Peyer's patch (tissue), 4 donors: ENCODE results near the gene MRPS2.

Source experiments
- POLR2A ChIP-seq, 2 donors: fragments of 450-650 bp; IDR thresholded peaks; one replicate each; pipeline ENCODE4 v1.5.1; 2017; ENCODE audit warnings: antibody characterized with exemption in 2 of 2, mild to moderate bottlenecking in 2 of 2, moderate library complexity in 2 of 2
- TF ChIP-seq, protein P1 (sequence below), 6 experiments: fragments of 450-650 bp in 4 of 6; fragments of 200-600 bp in 2 of 6; sonication (generic) in 1 of 6; IDR thresholded peaks; one replicate each; pipeline ENCODE4 v1.5.1; 2017 to 2019; ENCODE audit warnings: antibody characterized with exemption in 6 of 6, mild to moderate bottlenecking in 3 of 6, moderate library complexity in 1 of 6

DNA sequence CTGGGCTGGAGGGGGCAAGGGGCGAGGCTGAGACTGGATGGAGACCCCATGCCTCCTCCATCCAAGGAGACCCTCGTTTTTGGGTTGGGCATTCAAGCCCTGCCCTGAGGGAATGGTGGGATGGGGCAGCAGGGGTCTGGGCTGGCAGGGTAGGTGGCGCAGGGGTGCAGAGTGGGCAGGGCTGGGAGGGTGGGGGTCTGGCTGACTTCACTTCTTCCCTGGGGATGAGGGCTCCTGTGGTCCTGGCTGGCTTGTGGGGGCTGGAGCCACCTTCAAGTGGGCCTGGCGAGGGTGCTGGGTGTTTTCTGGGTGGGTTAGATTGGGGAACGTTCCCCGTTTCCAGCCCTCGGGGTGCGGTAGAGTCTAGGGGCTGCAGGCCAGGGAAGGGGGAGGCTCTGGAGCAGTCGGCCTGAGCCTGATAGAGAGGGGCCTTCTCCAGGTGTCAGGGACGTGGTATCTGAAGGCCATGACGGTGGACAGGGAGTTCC lies 21.2 kb downstream of the MRPS2 start:
- no peak for TF ChIP-seq POLR2A (IDR thresholded peaks at IDR 0.05)
- TF ChIP-seq, protein P1, sequence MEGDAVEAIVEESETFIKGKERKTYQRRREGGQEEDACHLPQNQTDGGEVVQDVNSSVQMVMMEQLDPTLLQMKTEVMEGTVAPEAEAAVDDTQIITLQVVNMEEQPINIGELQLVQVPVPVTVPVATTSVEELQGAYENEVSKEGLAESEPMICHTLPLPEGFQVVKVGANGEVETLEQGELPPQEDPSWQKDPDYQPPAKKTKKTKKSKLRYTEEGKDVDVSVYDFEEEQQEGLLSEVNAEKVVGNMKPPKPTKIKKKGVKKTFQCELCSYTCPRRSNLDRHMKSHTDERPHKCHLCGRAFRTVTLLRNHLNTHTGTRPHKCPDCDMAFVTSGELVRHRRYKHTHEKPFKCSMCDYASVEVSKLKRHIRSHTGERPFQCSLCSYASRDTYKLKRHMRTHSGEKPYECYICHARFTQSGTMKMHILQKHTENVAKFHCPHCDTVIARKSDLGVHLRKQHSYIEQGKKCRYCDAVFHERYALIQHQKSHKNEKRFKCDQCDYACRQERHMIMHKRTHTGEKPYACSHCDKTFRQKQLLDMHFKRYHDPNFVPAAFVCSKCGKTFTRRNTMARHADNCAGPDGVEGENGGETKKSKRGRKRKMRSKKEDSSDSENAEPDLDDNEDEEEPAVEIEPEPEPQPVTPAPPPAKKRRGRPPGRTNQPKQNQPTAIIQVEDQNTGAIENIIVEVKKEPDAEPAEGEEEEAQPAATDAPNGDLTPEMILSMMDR (IDR thresholded peaks at IDR 0.05): no peak
